Uterus (tissue), 2 donors: ENCODE measurements around the gene MEIS1.

Experiments used
- CTCF ChIP-seq, 4 experiments: fragments of 200-600 bp in 2 of 4; fragments of 450-650 bp in 2 of 4; sonication (generic) in 2 of 4; IDR thresholded peaks; one replicate each; pipeline ENCODE4 v1.5.1; 2016 to 2019; ENCODE audit warnings: antibody characterized with exemption in 4 of 4, mild to moderate bottlenecking in 2 of 4, moderate library complexity in 1 of 4
- POLR2A ChIP-seq, 2 donors: fragments of 450-650 bp; IDR thresholded peaks; one replicate each; pipeline ENCODE4 v1.6.1; 2016; ENCODE audit warnings: antibody characterized with exemption in 2 of 2, mild to moderate bottlenecking in 1 of 2, moderate library complexity in 1 of 2

DNA sequence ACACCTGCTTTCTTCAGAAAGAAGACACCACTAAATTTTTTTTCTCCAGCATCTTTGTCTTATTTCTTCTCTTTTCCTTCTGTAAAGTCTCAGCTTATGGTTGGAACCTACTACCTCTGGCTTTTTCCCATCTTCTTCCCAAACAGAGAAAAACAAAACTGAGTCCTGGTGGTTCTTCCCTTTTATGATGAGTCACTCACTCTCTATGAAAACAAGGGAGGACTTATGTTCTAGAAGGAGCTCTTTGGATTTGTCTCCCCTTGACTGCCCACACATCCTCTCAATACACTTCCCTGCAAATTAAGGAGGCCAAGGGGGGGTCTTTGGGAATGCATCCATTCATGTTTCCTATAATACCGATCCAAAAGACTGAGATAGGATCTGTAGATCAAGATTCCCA, 22.1 kb upstream of the MEIS1 start:
- TF ChIP-seq CTCF (IDR thresholded peaks at IDR 0.05) (no peak), POLR2A (IDR thresholded peaks at IDR 0.05) (no peak)
